HEK293T (cell line): Measurements from ENCODE around the gene HPSE2.

Source experiments
- ARNT ChIP-seq: fragments of 450-650 bp; IDR thresholded peaks from 2 replicates; pipeline ENCODE4 v1.6.1; 2017; ENCODE audit warnings: mild to moderate bottlenecking
- BHLHE40 ChIP-seq: fragments of 450-650 bp; IDR thresholded peaks from 2 replicates; pipeline ENCODE4 v1.6.1; 2016; ENCODE audit warnings: mild to moderate bottlenecking, moderate library complexity, borderline replicate concordance
- CTBP1 ChIP-seq: fragments of 450-650 bp; IDR thresholded peaks from 2 replicates; pipeline ENCODE4 v1.6.1; 2016; ENCODE audit warnings: borderline replicate concordance
- ELF4 ChIP-seq: fragments of 450-650 bp; IDR thresholded peaks from 2 replicates; pipeline ENCODE4 v1.6.1; 2017; ENCODE audit warnings: antibody characterized with exemption
- FOXA1 ChIP-seq: fragments of 450-650 bp; IDR thresholded peaks from 2 replicates; pipeline ENCODE4 v1.6.1; 2016; ENCODE audit warnings: mild to moderate bottlenecking
- FOXM1 ChIP-seq: fragments of 450-650 bp; IDR thresholded peaks from 2 replicates; pipeline ENCODE4 v1.6.1; 2017; ENCODE audit warnings: mild to moderate bottlenecking, borderline replicate concordance
- L3MBTL2 ChIP-seq: fragments of 450-650 bp; conservative IDR thresholded peaks from 2 replicates; pipeline ENCODE4 v1.6.1; 2016; ENCODE audit warnings: mild to moderate bottlenecking
- LEF1 ChIP-seq: fragments of 450-650 bp; IDR thresholded peaks from 2 replicates; pipeline ENCODE4 v1.6.1; 2017; ENCODE audit warnings: mild to moderate bottlenecking, borderline replicate concordance
- NFRKB ChIP-seq: fragments of 450-650 bp; IDR thresholded peaks from 2 replicates; pipeline ENCODE4 v1.6.1; 2016; ENCODE audit warnings: mild to moderate bottlenecking, moderate library complexity
- PKNOX1 ChIP-seq: fragments of 450-650 bp; IDR thresholded peaks from 2 replicates; pipeline ENCODE4 v1.6.1; 2016
- SP1 ChIP-seq: fragments of 450-650 bp; IDR thresholded peaks from 2 replicates; pipeline ENCODE4 v1.6.1; 2017
- SUZ12 ChIP-seq: fragments of 450-650 bp; IDR thresholded peaks from 2 replicates; pipeline ENCODE4 v1.6.1; 2016; ENCODE audit warnings: mild to moderate bottlenecking
- TARDBP ChIP-seq: fragments of 450-650 bp; IDR thresholded peaks from 2 replicates; pipeline ENCODE4 v1.6.1; 2016
- ZNF384 ChIP-seq: fragments of 450-650 bp; IDR thresholded peaks from 2 replicates; pipeline ENCODE4 v1.6.1; 2016

GRCh38 chr10:98694014-98694413, 541.6 kb downstream of the HPSE2 start:
- no peak for TF ChIP-seq PKNOX1
- no peak for TF ChIP-seq TARDBP
- TF ChIP-seq FOXM1, result no peak
- no peak for TF ChIP-seq BHLHE40
- no peak for TF ChIP-seq ELF4
- no peak for TF ChIP-seq SP1
- TF ChIP-seq SUZ12, result no peak
- no peak for TF ChIP-seq ARNT
- TF ChIP-seq L3MBTL2, result no peak
- TF ChIP-seq CTBP1, result no peak
- TF ChIP-seq ZNF384, result no peak
- no peak for TF ChIP-seq NFRKB
- no peak for TF ChIP-seq FOXA1
- no peak for TF ChIP-seq LEF1
